Measurements from ENCODE around the gene FAM184A. TPM values are rescaled to one million over a fixed set of nuclear protein-coding genes. Genes with fewer than 3 reads are reported as not detected.

Gene FAM184A
- total and polyA plus RNA-seq, 2 of the 13 experiments (the other 11 are each of a cell fraction or from before 2014, with no cell fraction given) = 7.0 to 18.0 TPM

DNA sequence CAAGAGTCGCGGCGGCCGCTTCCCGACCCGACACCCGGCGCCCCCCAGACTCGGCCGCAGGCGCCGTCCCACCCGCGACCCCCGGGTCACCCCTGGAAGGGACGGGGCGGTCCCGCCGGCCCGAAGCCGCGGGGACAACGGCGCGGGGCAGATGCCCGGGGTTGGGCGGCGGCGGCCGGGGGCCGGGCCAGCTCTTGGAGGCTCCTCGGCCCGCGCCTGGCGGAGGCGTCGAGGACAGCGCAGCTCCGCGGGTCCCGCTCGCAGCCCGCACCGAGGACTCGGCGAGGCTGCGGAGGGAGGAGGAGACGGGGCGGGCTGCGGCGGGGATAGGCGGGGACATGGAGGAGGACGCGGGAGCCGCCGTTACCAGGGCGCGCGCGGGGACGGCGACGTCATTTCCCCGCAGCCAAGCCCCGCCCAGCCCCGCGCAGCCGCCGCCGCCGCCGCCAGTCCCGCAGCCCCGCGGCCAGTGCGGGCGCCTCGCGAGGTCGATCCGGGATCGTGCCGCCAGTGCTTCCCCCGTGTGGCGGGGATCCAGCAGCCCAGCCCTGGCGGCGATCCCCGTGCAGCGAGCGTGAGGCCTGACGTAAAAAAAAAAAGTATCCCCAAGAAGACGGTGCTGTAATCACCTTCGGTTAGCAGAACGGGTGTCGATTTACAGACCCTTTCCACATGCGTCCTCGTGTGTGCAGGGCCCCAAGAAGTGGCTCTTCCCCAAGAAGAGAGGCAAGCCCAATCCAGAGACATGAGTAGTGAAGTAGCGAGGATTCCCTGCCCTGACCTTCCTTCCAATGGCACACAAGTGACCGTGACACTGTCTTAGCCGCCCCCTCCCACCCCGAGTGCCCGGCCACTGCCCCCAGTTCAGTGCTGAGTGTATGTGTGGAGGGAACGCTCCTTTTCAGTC, at the start of gene FAM184A (continued):
- TF ChIP-seq RBAK (CRISPR knock-in tag; IDR thresholded peaks at IDR 0.05) = no peak
- peak; percentile 64; the same call in 1 of the 2 replicates for TF ChIP-seq ONECUT2 (CRISPR knock-in tag; IDR thresholded peaks at IDR 0.05)
- TF ChIP-seq, protein P1, sequence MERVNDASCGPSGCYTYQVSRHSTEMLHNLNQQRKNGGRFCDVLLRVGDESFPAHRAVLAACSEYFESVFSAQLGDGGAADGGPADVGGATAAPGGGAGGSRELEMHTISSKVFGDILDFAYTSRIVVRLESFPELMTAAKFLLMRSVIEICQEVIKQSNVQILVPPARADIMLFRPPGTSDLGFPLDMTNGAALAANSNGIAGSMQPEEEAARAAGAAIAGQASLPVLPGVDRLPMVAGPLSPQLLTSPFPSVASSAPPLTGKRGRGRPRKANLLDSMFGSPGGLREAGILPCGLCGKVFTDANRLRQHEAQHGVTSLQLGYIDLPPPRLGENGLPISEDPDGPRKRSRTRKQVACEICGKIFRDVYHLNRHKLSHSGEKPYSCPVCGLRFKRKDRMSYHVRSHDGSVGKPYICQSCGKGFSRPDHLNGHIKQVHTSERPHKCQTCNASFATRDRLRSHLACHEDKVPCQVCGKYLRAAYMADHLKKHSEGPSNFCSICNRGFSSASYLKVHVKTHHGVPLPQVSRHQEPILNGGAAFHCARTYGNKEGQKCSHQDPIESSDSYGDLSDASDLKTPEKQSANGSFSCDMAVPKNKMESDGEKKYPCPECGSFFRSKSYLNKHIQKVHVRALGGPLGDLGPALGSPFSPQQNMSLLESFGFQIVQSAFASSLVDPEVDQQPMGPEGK (CRISPR knock-in tag; IDR thresholded peaks at IDR 0.05) = peak; percentile 55
- TF ChIP-seq CCDC6 (CRISPR knock-in tag; IDR thresholded peaks at IDR 0.05) = peak; percentile 77; the same call in 1 of the 2 replicates
- peak; percentile 48; the same call in 1 of the 2 replicates for TF ChIP-seq ZNF292 (CRISPR knock-in tag; IDR thresholded peaks at IDR 0.05; ENCODE audit: borderline replicate concordance, low read depth)
- TF ChIP-seq, protein P2, sequence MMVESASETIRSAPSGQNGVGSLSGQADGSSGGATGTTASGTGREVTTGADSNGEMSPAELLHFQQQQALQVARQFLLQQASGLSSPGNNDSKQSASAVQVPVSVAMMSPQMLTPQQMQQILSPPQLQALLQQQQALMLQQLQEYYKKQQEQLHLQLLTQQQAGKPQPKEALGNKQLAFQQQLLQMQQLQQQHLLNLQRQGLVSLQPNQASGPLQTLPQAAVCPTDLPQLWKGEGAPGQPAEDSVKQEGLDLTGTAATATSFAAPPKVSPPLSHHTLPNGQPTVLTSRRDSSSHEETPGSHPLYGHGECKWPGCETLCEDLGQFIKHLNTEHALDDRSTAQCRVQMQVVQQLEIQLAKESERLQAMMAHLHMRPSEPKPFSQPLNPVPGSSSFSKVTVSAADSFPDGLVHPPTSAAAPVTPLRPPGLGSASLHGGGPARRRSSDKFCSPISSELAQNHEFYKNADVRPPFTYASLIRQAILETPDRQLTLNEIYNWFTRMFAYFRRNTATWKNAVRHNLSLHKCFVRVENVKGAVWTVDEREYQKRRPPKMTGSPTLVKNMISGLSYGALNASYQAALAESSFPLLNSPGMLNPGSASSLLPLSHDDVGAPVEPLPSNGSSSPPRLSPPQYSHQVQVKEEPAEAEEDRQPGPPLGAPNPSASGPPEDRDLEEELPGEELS (CRISPR knock-in tag; IDR thresholded peaks at IDR 0.05) = no peak
- TF ChIP-seq SYNCRIP (IDR thresholded peaks at IDR 0.05; ENCODE audit: insufficient read depth, low read depth, low read length) = no peak
- no peak for TF ChIP-seq ZNF143 (CRISPR knock-in tag; IDR thresholded peaks at IDR 0.05)
- no peak for TF ChIP-seq ZNF20 (CRISPR knock-in tag; IDR thresholded peaks at IDR 0.05)
- no peak for TF ChIP-seq ZNF136 (CRISPR knock-in tag; IDR thresholded peaks at IDR 0.05; ENCODE audit: low read depth)
- TF ChIP-seq ZFP82 (CRISPR knock-in tag; IDR thresholded peaks at IDR 0.05; ENCODE audit: borderline replicate concordance) = no peak; the same call in 1 of the 2 replicates
- TF ChIP-seq KAT8 (CRISPR knock-in tag; IDR thresholded peaks at IDR 0.05) = peak; percentile 55; the same call in 1 of the 2 replicates
- TF ChIP-seq, protein P3, sequence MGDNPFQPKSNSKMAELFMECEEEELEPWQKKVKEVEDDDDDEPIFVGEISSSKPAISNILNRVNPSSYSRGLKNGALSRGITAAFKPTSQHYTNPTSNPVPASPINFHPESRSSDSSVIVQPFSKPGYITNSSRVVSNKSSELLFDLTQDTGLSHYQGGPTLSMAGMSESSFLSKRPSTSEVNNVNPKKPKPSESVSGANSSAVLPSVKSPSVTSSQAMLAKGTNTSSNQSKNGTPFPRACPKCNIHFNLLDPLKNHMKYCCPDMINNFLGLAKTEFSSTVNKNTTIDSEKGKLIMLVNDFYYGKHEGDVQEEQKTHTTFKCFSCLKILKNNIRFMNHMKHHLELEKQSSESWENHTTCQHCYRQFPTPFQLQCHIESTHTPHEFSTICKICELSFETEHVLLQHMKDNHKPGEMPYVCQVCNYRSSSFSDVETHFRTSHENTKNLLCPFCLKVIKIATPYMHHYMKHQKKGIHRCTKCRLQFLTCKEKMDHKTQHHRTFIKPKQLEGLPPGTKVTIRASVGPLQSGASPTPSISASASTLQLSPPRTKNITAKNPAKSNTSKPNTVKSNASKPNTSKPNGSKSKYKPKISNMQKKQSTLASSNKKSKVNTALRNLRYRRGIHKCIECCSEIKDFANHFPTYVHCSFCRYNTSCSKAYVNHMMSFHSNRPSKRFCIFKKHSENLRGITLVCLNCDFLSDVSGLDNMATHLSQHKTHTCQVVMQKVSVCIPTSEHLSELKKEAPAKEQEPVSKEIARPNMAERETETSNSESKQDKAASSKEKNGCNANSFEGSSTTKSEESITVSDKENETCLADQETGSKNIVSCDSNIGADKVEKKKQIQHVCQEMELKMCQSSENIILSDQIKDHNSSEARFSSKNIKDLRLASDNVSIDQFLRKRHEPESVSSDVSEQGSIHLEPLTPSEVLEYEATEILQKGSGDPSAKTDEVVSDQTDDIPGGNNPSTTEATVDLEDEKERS (CRISPR knock-in tag; IDR thresholded peaks at IDR 0.05) = no peak
- peak; percentile 65; the same call in 1 of the 2 replicates for TF ChIP-seq TSC22D2 (CRISPR knock-in tag; IDR thresholded peaks at IDR 0.05; ENCODE audit: borderline replicate concordance)
- no peak for TF ChIP-seq SOX6 (IDR thresholded peaks at IDR 0.05)
- peak; percentile 8; the same call in 1 of the 2 replicates for TF ChIP-seq SOX6 (CRISPR knock-in tag; IDR thresholded peaks at IDR 0.05)
- TF ChIP-seq ZNF775 (CRISPR knock-in tag; IDR thresholded peaks at IDR 0.05; ENCODE audit: borderline replicate concordance) = no peak
- TF ChIP-seq ATM (IDR thresholded peaks at IDR 0.05; ENCODE audit: borderline replicate concordance) = no peak
- TF ChIP-seq ZBTB21 (CRISPR knock-in tag; IDR thresholded peaks at IDR 0.05) = no peak; the same call in 1 of the 2 replicates
- no peak for TF ChIP-seq KDM4B (CRISPR knock-in tag; IDR thresholded peaks at IDR 0.05)
- peak; percentile 74; the same call in 1 of the 2 replicates for TF ChIP-seq ZMYM4 (CRISPR knock-in tag; IDR thresholded peaks at IDR 0.05)
- no peak for TF ChIP-seq RFX3 (CRISPR knock-in tag; IDR thresholded peaks at IDR 0.05)
- no peak for TF ChIP-seq ZKSCAN1 (IDR thresholded peaks at IDR 0.05; ENCODE audit: low read length)
- TF ChIP-seq PAF1 (CRISPR knock-in tag; IDR thresholded peaks at IDR 0.05) = no peak
